Measurements from ENCODE around the gene CDC42BPG. TPM values are rescaled to one million over a fixed set of nuclear protein-coding genes. Genes with fewer than 3 reads are reported as not detected.

Gene CDC42BPG
- total RNA-seq, 1 donor from 2014 or later: not detected

- peak in 1 of 3 experiments; percentile 32 for TF ChIP-seq CTCF (IDR thresholded peaks at IDR 0.05)
- Histone ChIP-seq H3K9me3 (no peaks in the 10 kb centered on the region), H3K4me3 (peak overlapping the region in 1 of 2 donors; percentile 27), H3K36me3 (peaks cover 32 to 47% of the 10 kb centered on the region in 2 donors), H3K27ac (peak overlapping the region; percentile 88 to 95), H3K4me1 (peaks cover 34 to 59% of the 10 kb centered on the region in 2 donors), H3K27me3 (no peaks in the 10 kb centered on the region)
- intact Hi-C loops (cut with DNase I): loop anchor here (1.0 to 10.0 kb wide), 4 partner anchors 8 to 258 kb away; partner anchors contain the start of genes EHD1, TM7SF2 and ZNHIT2
- DNase-seq (ENCODE audit: low spot score in 2 of 2): peak; percentile 91 to 98
Observed at GRCh38 chr11:64856382-64857227, 12.2 kb upstream of the CDC42BPG start.

- Histone ChIP-seq H3K27ac (peak overlapping the region; percentile 88 to 95), H3K4me3 (peak overlapping the region in 1 of 2 donors; percentile 27), H3K27me3 (no peaks in the 10 kb centered on the region), H3K36me3 (peaks cover 32 to 47% of the 10 kb centered on the region in 2 donors), H3K9me3 (no peaks in the 10 kb centered on the region), H3K4me1 (peaks cover 34 to 57% of the 10 kb centered on the region in 2 donors)
- intact Hi-C loops (cut with DNase I): loop anchor here (1.0 to 10.0 kb wide), 5 partner anchors 9 to 259 kb away; partner anchors contain the start of genes EHD1, TM7SF2 and ZNHIT2
- DNase-seq (ENCODE audit: low spot score in 2 of 2): no peak
- no peak for TF ChIP-seq CTCF (IDR thresholded peaks at IDR 0.05)
Observed at GRCh38 chr11:64855596-64856304, 11.3 kb upstream of the CDC42BPG start.

GRCh38 chr11:64854534-64855502 is 10.4 kb upstream of the CDC42BPG start:
- Histone ChIP-seq H3K9me3 (no peaks in the 10 kb centered on the region), H3K36me3 (peaks cover 32 to 43% of the 10 kb centered on the region in 2 donors), H3K4me3 (peak overlapping the region in 1 of 2 donors; percentile 21), H3K27ac (peak overlapping the region; percentile 88 to 95), H3K27me3 (no peaks in the 10 kb centered on the region), H3K4me1 (peaks cover 37 to 61% of the 10 kb centered on the region in 2 donors)
- intact Hi-C loops (cut with DNase I): loop anchor here (2.0 to 10.0 kb wide), 2 partner anchors 16 to 260 kb away; partner anchors contain the start of genes TM7SF2 and ZNHIT2
- peak; percentile 78 to 97 for DNase-seq (ENCODE audit: low spot score in 2 of 2)
- TF ChIP-seq CTCF (IDR thresholded peaks at IDR 0.05): no peak

- no peak for DNase-seq (ENCODE audit: low spot score in 2 of 2)
- Histone ChIP-seq H3K27me3 (no peaks in the 10 kb centered on the region), H3K36me3 (peaks cover 25 to 37% of the 10 kb centered on the region in 2 donors), H3K27ac (peak overlapping the region; percentile 68 to 95), H3K4me3 (no peak overlapping the region), H3K9me3 (no peaks in the 10 kb centered on the region), H3K4me1 (peaks cover 42 to 61% of the 10 kb centered on the region in 2 donors)
- intact Hi-C loops (cut with DNase I): loop anchor here (2.0 to 10.0 kb wide), 2 partner anchors 17 to 261 kb away; partner anchors contain the start of genes TM7SF2 and ZNHIT2
- no peak for TF ChIP-seq CTCF (IDR thresholded peaks at IDR 0.05)
Observed at GRCh38 chr11:64854157-64854533, 9.7 kb upstream of the CDC42BPG start.
